IMR-90 (cell line): Measurements from ENCODE around the gene ADCY9. TPM values are rescaled to one million over a fixed set of nuclear protein-coding genes. Genes with fewer than 3 reads are reported as not detected.
A peak's percentile ranks its signal among the peaks of the same experiment; 100 is the strongest.

Experiments
- ATAC-seq: fragments of 200-7000 bp; cut with Tn5 transposase; 2 replicates; pipeline ENCODE4 v1.9.1; 2020; ENCODE audit warnings: low read depth, mild to moderate bottlenecking, moderate library complexity
- BruUV-seq: library from RNA; stranded (reverse); fragments of 400-500 nt; replicated peaks from 2 replicates; lab custom pipeline; 2021; lab: Mats Ljungman, UMichigan
- CTCF ChIA-PET: fragments of 300-600 bp; formaldehyde crosslinking; extraction: SDS; loops from one replicate; lab custom pipeline; 2021; ENCODE audit warnings: antibody characterized with exemption; lab: Yijun Ruan, JAX
- POLR2A ChIA-PET: fragments of 300-600 bp; sonication (Branson Sonifier 250); formaldehyde crosslinking; loops from one replicate; lab custom pipeline; 2022; ENCODE audit warnings: antibody characterized with exemption; ENCODE audit not compliant: unreplicated experiment; lab: Charles Lee
- DNase-seq: peaks from one replicate; pipeline ENCODE4 v3.0.0; 2013
- H2AFZ ChIP-seq: replicated peaks from 2 replicates; pipeline ENCODE3; 2013; ENCODE audit warnings: low read length, mild to moderate bottlenecking; ENCODE audit not compliant: poor library complexity
- H2AK5ac ChIP-seq: 2 replicates; pipeline ENCODE4 v1.6.1; 2013; ENCODE audit warnings: low read depth, low read length, inconsistent platforms
- H2AK9ac ChIP-seq: replicated peaks from 2 replicates; pipeline ENCODE3; 2013; ENCODE audit warnings: mild to moderate bottlenecking, low read depth, low read length, moderate library complexity; ENCODE audit not compliant: poor library complexity
- H2BK120ac ChIP-seq: 2 replicates; pipeline ENCODE4 v1.6.1; 2013; ENCODE audit warnings: low read depth, low read length, inconsistent platforms
- H2BK15ac ChIP-seq: 3 replicates; pipeline ENCODE4 v1.6.1; 2013; ENCODE audit warnings: low read depth, low read length, inconsistent platforms
- H2BK20ac ChIP-seq: 2 replicates; pipeline ENCODE4 v1.6.1; 2013; ENCODE audit warnings: low read depth, mild to moderate bottlenecking, inconsistent platforms, low read length, moderate library complexity
- H2BK5ac ChIP-seq: 2 replicates; pipeline ENCODE4 v1.6.1; 2013; ENCODE audit warnings: mild to moderate bottlenecking, low read depth, low read length, inconsistent platforms; ENCODE audit not compliant: poor library complexity, severe bottlenecking
- H3K14ac ChIP-seq: replicated peaks from 2 replicates; pipeline ENCODE4 v1.6.1; 2013; ENCODE audit warnings: low read depth, low read length, inconsistent platforms
- H3K18ac ChIP-seq: 2 replicates; pipeline ENCODE4 v1.6.1; 2013; ENCODE audit warnings: low read depth, low read length, control low read depth
- H3K23ac ChIP-seq: 2 replicates; pipeline ENCODE4 v1.6.1; 2013; ENCODE audit warnings: low read depth, low read length, inconsistent platforms
- H3K27ac ChIP-seq: 2 replicates; pipeline ENCODE4 v1.5.1; 2013; ENCODE audit warnings: mild to moderate bottlenecking, control low read depth, low read length; ENCODE audit not compliant: insufficient read depth
- H3K27me3 ChIP-seq: 2 replicates; pipeline ENCODE4 v1.6.1; 2013; ENCODE audit warnings: low read length; ENCODE audit not compliant: control insufficient read depth, insufficient read depth
- H3K36me3 ChIP-seq: 2 replicates; pipeline ENCODE4 v1.6.1; 2013; ENCODE audit warnings: low read length, mixed read lengths; ENCODE audit not compliant: control insufficient read depth, insufficient read depth
- H3K4ac ChIP-seq: 2 replicates; pipeline ENCODE4 v1.6.1; 2013; ENCODE audit warnings: low read depth, low read length, inconsistent platforms
- H3K4me1 ChIP-seq: 2 replicates; pipeline ENCODE4 v1.6.1; 2013; ENCODE audit warnings: low read length, mixed read lengths; ENCODE audit not compliant: control insufficient read depth, insufficient read depth
- H3K4me2 ChIP-seq: 2 replicates; pipeline ENCODE4 v1.6.1; 2013; ENCODE audit warnings: low read depth, mild to moderate bottlenecking, control low read depth, low read length, moderate library complexity
- H3K4me3 ChIP-seq: 2 replicates; pipeline ENCODE4 v1.5.1; 2013; ENCODE audit warnings: low read depth, mild to moderate bottlenecking, control low read depth, low read length, moderate library complexity; ENCODE audit not compliant: insufficient read depth
- H3K56ac ChIP-seq: 2 replicates; pipeline ENCODE4 v1.6.1; 2013; ENCODE audit warnings: low read length, inconsistent platforms; ENCODE audit not compliant: insufficient read depth; ENCODE audit errors: extremely low read depth
- H3K79me1 ChIP-seq, 2 experiments: 2 replicates each; pipeline ENCODE4 v1.6.1; 2013; ENCODE audit warnings: low read length in 2 of 2, inconsistent platforms in 1 of 2, low read depth in 1 of 2
- H3K9ac ChIP-seq: 2 replicates; pipeline ENCODE4 v1.6.1; 2013; ENCODE audit warnings: low read depth, low read length, control low read depth
- H3K9me1 ChIP-seq: 2 replicates; pipeline ENCODE4 v1.6.1; 2013; ENCODE audit warnings: low read length, inconsistent platforms; ENCODE audit not compliant: insufficient read depth
- H3K9me3 ChIP-seq: 2 replicates; pipeline ENCODE4 v1.6.1; 2013; ENCODE audit warnings: low read length; ENCODE audit not compliant: control insufficient read depth, insufficient read depth
- H4K20me1 ChIP-seq: 2 replicates; pipeline ENCODE4 v1.6.1; 2013; ENCODE audit warnings: low read length, inconsistent platforms; ENCODE audit not compliant: insufficient read depth
- H4K5ac ChIP-seq: 2 replicates; pipeline ENCODE4 v1.6.1; 2013; ENCODE audit warnings: mild to moderate bottlenecking, low read depth, low read length, control low read depth
- H4K8ac ChIP-seq, 2 experiments: 2 replicates each; pipeline ENCODE4 v1.6.1; 2013; ENCODE audit warnings: low read depth in 2 of 2, low read length in 2 of 2, control low read depth in 1 of 2, inconsistent platforms in 1 of 2
- H4K91ac ChIP-seq: 2 replicates; pipeline ENCODE4 v1.6.1; 2013; ENCODE audit warnings: low read depth, low read length, inconsistent platforms; ENCODE audit not compliant: insufficient read depth
- BHLHE40 ChIP-seq: fragments of 150-350 bp; IDR thresholded peaks from 2 replicates; pipeline ENCODE4 v1.6.1; 2016; ENCODE audit warnings: mild to moderate bottlenecking, low read depth, low read length
- CEBPB ChIP-seq: IDR thresholded peaks from 2 replicates; pipeline ENCODE4 v1.6.1; 2012; ENCODE audit warnings: low read depth, low read length, improper control_type of control experiment
- CTCF ChIP-seq: conservative IDR thresholded peaks from 2 replicates; pipeline ENCODE4 v1.5.1; 2012; ENCODE audit warnings: mild to moderate bottlenecking, low read depth, low read length, improper control_type of control experiment
- MAFK ChIP-seq: IDR thresholded peaks from 2 replicates; pipeline ENCODE4 v1.6.1; 2012; ENCODE audit warnings: low read depth, low read length, improper control_type of control experiment
- MAZ ChIP-seq: IDR thresholded peaks from 2 replicates; pipeline ENCODE4 v1.6.1; 2012; ENCODE audit warnings: low read depth, mild to moderate bottlenecking, low read length, improper control_type of control experiment, moderate library complexity, borderline replicate concordance
- NFE2L2 ChIP-seq: fragments of 150-350 bp; IDR thresholded peaks from 2 replicates; pipeline ENCODE4 v1.6.1; 2016; ENCODE audit warnings: low read depth, mild to moderate bottlenecking, low read length
- POLR2A ChIP-seq: IDR thresholded peaks from 2 replicates; pipeline ENCODE4 v1.6.1; 2012; ENCODE audit warnings: mild to moderate bottlenecking, low read depth, low read length
- RAD21 ChIP-seq: IDR thresholded peaks from 2 replicates; pipeline ENCODE4 v1.6.1; 2012; ENCODE audit warnings: low read length, improper control_type of control experiment
- RCOR1 ChIP-seq: IDR thresholded peaks from 2 replicates; pipeline ENCODE4 v1.6.1; 2012; ENCODE audit warnings: mild to moderate bottlenecking, low read length, improper control_type of control experiment; ENCODE audit not compliant: insufficient replicate concordance
- RFX5 ChIP-seq: IDR thresholded peaks from 2 replicates; pipeline ENCODE4 v1.8.0; 2012; ENCODE audit warnings: low read depth, mild to moderate bottlenecking, low read length, moderate library complexity
- SMC3 ChIP-seq: fragments of 150-350 bp; IDR thresholded peaks from 2 replicates; pipeline ENCODE4 v1.6.1; 2016; ENCODE audit warnings: low read depth, mild to moderate bottlenecking, antibody characterized with exemption, low read length, moderate library complexity
- WGBS, 2 experiments: methylation state at CpG; one replicate each; pipeline versions ENCODE4 v1.1.5 to v1.1.7; 2013; ENCODE audit warnings: missing lambda C conversion rate in 2 of 2; ENCODE audit not compliant: insufficient read length in 1 of 2; ENCODE audit errors: extremely low coverage in 2 of 2; 5-methylcytosine and 5-hydroxymethylcytosine counted together
- dilution Hi-C: fragments of 300-500 bp; cut with HindIII; formaldehyde crosslinking; loops from one replicate; pipeline ENCODE4 v1.14.3; 2018; ENCODE audit warnings: low sequenced_read_pairs; ENCODE audit not compliant: unreplicated experiment
- in situ Hi-C: fragments of 300-500 bp; cut with MboI; formaldehyde crosslinking; loops from 3 replicates; pipeline ENCODE4 v1.14.3; 2019; ENCODE audit warnings: low sequenced_read_pairs, inconsistent platforms, mixed read lengths
- intact Hi-C: fragments of 100-400 bp; cut with micrococcal nuclease; formaldehyde crosslinking; loops from 2 replicates; pipeline ENCODE4 v1.10.0; 2022
- polyA plus RNA-seq, 3 experiments: library from polyadenylated mRNA; depleted of rRNA; stranded (reverse); fragments of >200 nt; gene quantifications; 2 replicates each; pipeline ENCODE4 v1.2.3, GENCODE V29; 2012; ENCODE audit warnings: low replicate concordance in 1 of 3
- total RNA-seq: library from RNA; depleted of rRNA; stranded (reverse); fragments of >200 nt; gene quantifications from 2 replicates; pipeline ENCODE4 v1.2.3, GENCODE V29; 2012
- TF ChIP-seq, protein P1 (sequence below): fragments of 150-350 bp; IDR thresholded peaks from 2 replicates; pipeline ENCODE4 v1.6.1; 2016; ENCODE audit warnings: low read depth, mild to moderate bottlenecking, low read length, moderate library complexity, borderline replicate concordance

ADCY9 gene
- total and polyA plus RNA-seq, 2 of the 4 experiments (the other 2 are of a cell fraction), result 5.4 to 12.5 TPM

- peaks cover 20% of the 10 kb centered on the region for H3K9me1 ChIP-seq
- peak overlapping the region; percentile 99 for H4K91ac ChIP-seq
- H3K9me3 ChIP-seq, result no peaks in the 10 kb centered on the region
- peak overlapping the region; percentile 99 for H4K5ac ChIP-seq
- ChIA-PET POLR2A (interaction anchor here (0.6 kb wide), 1 partner anchor 34 kb away, joined by 7 read pairs; no protein-coding TSS in a partner anchor), CTCF (interaction anchor here (1.0 kb wide), 1 partner anchor 19 kb away, joined by 4 read pairs; no protein-coding TSS in a partner anchor)
- peak overlapping the region; percentile 85 for H3K14ac ChIP-seq
- peak overlapping the region; percentile 99 for H3K18ac ChIP-seq
- no peak overlapping the region for H3K9ac ChIP-seq
- WGBS, 2 experiments, result 93% methylated on average over 3 of the region's 15 CpGs; no CpG with 5 or more reads in 1 of the 2 experiments
- intact Hi-C loops, result loop anchor here (2.0 to 5.0 kb wide), 2 partner anchors 40 to 85 kb away; no protein-coding TSS in a partner anchor
- no peak for DNase-seq
- dilution Hi-C loops, result no loop called here
- H3K36me3 ChIP-seq, result no peaks in the 10 kb centered on the region
- H3K23ac ChIP-seq, result peak overlapping the region; percentile 79; the same call in 1 of the 2 replicates
- no peaks in the 10 kb centered on the region for H4K20me1 ChIP-seq
- H3K79me1 ChIP-seq, result peaks cover 41 to 83% of the 10 kb centered on the region in 2 experiments
- no peak for TF ChIP-seq MAZ
- no peak for TF ChIP-seq RFX5
- TF ChIP-seq NFE2L2, result no peak
- no peak for TF ChIP-seq BHLHE40
- TF ChIP-seq SMC3, result no peak
- TF ChIP-seq RAD21, result no peak
- TF ChIP-seq CEBPB, result no peak
- TF ChIP-seq RCOR1, result no peak
- TF ChIP-seq CTCF, result no peak
- no peak for TF ChIP-seq MAFK
- TF ChIP-seq, protein P1, sequence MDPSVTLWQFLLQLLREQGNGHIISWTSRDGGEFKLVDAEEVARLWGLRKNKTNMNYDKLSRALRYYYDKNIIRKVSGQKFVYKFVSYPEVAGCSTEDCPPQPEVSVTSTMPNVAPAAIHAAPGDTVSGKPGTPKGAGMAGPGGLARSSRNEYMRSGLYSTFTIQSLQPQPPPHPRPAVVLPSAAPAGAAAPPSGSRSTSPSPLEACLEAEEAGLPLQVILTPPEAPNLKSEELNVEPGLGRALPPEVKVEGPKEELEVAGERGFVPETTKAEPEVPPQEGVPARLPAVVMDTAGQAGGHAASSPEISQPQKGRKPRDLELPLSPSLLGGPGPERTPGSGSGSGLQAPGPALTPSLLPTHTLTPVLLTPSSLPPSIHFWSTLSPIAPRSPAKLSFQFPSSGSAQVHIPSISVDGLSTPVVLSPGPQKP, result no peak
- no peak for TF ChIP-seq POLR2A
- H3K27ac ChIP-seq, result peak overlapping the region; percentile 97; the same call in 1 of the 2 replicates
- no peaks in the 10 kb centered on the region for H3K27me3 ChIP-seq
- H3K56ac ChIP-seq, result peak overlapping the region; percentile 70; the same call in 1 of the 2 replicates
- H2BK120ac ChIP-seq, result peak overlapping the region; percentile 100
- no peak overlapping the region for H3K4me2 ChIP-seq
- H2AK9ac ChIP-seq, result no peak overlapping the region
- H3K4me3 ChIP-seq, result no peak overlapping the region
- peaks cover 19% of the 10 kb centered on the region for H3K4me1 ChIP-seq
- peak overlapping the region; percentile 97 for H2BK20ac ChIP-seq
- ATAC-seq, result no peak
- H2BK5ac ChIP-seq, result peak overlapping the region; percentile 92
- no peak overlapping the region for H2AFZ ChIP-seq
- H4K8ac ChIP-seq, result peak overlapping the region; percentile 95 to 96
- BruUV-seq, result no TSS peak
- peak overlapping the region; percentile 94 for H2AK5ac ChIP-seq
- in situ Hi-C loops, result no loop called here
- H2BK15ac ChIP-seq, result peak overlapping the region; percentile 98
- H3K4ac ChIP-seq, result peak overlapping the region; percentile 97
Observed at GRCh38 chr16:4011940-4012629, 104.2 kb downstream of the ADCY9 start.
